ENCODE measurements around the gene AQR. TPM values are rescaled to one million over a fixed set of nuclear protein-coding genes. Genes with fewer than 3 reads are reported as not detected.

The AQR gene
- total and polyA plus RNA-seq, 2 of the 13 experiments (the other 11 are each of a cell fraction or from before 2014, with no cell fraction given) = 18.7 to 31.3 TPM

DNA sequence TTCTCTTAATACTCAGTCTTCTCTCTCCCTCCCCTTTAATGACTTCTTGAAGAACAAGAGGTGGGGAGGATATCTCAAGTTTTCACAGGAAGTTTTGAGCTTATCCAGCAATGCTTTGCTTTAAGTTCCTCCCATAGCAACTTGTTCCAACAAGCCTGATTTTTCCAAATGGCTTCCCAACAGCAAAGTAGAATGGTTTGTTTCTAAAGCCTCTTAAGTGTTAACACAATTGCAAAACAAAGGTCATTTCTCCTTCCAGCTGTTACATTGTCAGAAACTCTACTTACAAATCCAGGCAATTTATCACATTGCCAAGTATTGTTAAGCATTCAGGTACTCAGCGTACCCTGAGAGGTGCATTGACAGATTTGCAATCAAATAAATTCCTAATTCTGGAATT lies 25.4 kb upstream of the AQR start:
- no peaks in the 10 kb centered on the region for H3K9me3 ChIP-seq (ENCODE audit: low read length)
- CTCF ChIA-PET (ENCODE audit: low intra/inter-chr PET ratio, low total read pairs) = no interaction called here

More for the DNA sequence above, 25.4 kb upstream of the AQR start:
- Histone ChIP-seq H3K4me2 (ENCODE audit: low read depth, low read length) (no peak overlapping the region), H3K9ac (ENCODE audit: insufficient read depth, low read depth, low read length) (no peak overlapping the region), H4K20me1 (ENCODE audit: insufficient read depth, low read length) (no peaks in the 10 kb centered on the region), H3K27ac (ENCODE audit: extremely low read length, insufficient read depth, low read length) (no peak overlapping the region), H3K4me3 (replicated peaks in 1 of 3; ENCODE audit: insufficient read depth in 1 of 3, low read depth in 2 of 3, low read length in 3 of 3) (no peak overlapping the region), H3K79me2 (ENCODE audit: insufficient read depth, low read length) (no peaks in the 10 kb centered on the region), H3K36me3 (replicated peaks in 1 of 2; ENCODE audit: control insufficient read depth in 1 of 2, insufficient read depth in 2 of 2, low read length in 2 of 2) (no peaks in the 10 kb centered on the region), H3K4me1 (ENCODE audit: insufficient read depth, low read length) (peaks cover 5% of the 10 kb centered on the region; the same call in 1 of the 2 replicates), H2AFZ (ENCODE audit: low read length) (no peak overlapping the region), H3K27me3 (ENCODE audit: control insufficient read depth in 1 of 2, insufficient read depth in 2 of 2, low read length in 2 of 2) (no peaks in the 10 kb centered on the region; a peak in 1 of 5 replicates)
- intact Hi-C loops (cut with micrococcal nuclease; ENCODE audit: unreplicated experiment) = no loop called here
- no TSS peak for BruUV-seq (replicated peaks)
- no peak for DNase-seq (ENCODE audit: low spot score)
- no peak for FAIRE-seq
- POLR2A ChIA-PET = no interaction called here
- TF ChIP-seq, protein P1, sequence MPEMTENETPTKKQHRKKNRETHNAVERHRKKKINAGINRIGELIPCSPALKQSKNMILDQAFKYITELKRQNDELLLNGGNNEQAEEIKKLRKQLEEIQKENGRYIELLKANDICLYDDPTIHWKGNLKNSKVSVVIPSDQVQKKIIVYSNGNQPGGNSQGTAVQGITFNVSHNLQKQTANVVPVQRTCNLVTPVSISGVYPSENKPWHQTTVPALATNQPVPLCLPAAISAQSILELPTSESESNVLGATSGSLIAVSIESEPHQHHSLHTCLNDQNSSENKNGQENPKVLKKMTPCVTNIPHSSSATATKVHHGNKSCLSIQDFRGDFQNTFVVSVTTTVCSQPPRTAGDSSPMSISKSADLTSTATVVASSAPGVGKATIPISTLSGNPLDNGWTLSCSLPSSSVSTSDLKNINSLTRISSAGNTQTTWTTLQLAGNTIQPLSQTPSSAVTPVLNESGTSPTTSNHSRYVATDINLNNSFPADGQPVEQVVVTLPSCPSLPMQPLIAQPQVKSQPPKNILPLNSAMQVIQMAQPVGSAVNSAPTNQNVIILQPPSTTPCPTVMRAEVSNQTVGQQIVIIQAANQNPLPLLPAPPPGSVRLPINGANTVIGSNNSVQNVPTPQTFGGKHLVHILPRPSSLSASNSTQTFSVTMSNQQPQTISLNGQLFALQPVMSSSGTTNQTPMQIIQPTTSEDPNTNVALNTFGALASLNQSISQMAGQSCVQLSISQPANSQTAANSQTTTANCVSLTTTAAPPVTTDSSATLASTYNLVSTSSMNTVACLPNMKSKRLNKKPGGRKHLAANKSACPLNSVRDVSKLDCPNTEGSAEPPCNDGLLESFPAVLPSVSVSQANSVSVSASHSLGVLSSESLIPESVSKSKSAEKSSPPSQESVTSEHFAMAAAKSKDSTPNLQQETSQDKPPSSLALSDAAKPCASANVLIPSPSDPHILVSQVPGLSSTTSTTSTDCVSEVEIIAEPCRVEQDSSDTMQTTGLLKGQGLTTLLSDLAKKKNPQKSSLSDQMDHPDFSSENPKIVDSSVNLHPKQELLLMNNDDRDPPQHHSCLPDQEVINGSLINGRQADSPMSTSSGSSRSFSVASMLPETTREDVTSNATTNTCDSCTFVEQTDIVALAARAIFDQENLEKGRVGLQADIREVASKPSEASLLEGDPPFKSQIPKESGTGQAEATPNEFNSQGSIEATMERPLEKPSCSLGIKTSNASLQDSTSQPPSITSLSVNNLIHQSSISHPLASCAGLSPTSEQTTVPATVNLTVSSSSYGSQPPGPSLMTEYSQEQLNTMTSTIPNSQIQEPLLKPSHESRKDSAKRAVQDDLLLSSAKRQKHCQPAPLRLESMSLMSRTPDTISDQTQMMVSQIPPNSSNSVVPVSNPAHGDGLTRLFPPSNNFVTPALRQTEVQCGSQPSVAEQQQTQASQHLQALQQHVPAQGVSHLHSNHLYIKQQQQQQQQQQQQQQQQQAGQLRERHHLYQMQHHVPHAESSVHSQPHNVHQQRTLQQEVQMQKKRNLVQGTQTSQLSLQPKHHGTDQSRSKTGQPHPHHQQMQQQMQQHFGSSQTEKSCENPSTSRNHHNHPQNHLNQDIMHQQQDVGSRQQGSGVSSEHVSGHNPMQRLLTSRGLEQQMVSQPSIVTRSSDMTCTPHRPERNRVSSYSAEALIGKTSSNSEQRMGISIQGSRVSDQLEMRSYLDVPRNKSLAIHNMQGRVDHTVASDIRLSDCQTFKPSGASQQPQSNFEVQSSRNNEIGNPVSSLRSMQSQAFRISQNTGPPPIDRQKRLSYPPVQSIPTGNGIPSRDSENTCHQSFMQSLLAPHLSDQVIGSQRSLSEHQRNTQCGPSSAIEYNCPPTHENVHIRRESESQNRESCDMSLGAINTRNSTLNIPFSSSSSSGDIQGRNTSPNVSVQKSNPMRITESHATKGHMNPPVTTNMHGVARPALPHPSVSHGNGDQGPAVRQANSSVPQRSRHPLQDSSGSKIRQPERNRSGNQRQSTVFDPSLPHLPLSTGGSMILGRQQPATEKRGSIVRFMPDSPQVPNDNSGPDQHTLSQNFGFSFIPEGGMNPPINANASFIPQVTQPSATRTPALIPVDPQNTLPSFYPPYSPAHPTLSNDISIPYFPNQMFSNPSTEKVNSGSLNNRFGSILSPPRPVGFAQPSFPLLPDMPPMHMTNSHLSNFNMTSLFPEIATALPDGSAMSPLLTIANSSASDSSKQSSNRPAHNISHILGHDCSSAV (CRISPR knock-in tag; IDR thresholded peaks at IDR 0.05; ENCODE audit: borderline replicate concordance) = no peak
- TF ChIP-seq SCMH1 (CRISPR knock-in tag; IDR thresholded peaks at IDR 0.05; ENCODE audit: borderline replicate concordance) (no peak), TBX3 (IDR thresholded peaks at IDR 0.05; ENCODE audit: borderline replicate concordance) (no peak)
- WGBS (ENCODE audit: low lambda C conversion rate) = 78% methylated on average over 1 of the region's 1 CpG
- ATAC-seq = no peak
- in situ Hi-C loops (cut with HindIII; ENCODE audit: extremely low pct_ligation_motif_present, low pct_unique_long_range_greater_than_20kb) = no loop called here
